HAP-1 (cell line): ENCODE data around the gene DLGAP5.
A peak's percentile ranks its signal among the peaks of the same experiment; 100 is the strongest.

Experiments
- DNase-seq, 2 experiments: peaks; one replicate each; pipeline ENCODE4 v3.0.0-alpha.2; 2016 to 2020; ENCODE audit warnings: low spot score in 2 of 2
- H3K27me3 ChIP-seq: fragments of 250-450 bp; sonication (Bioruptor Pico); 2 replicates; pipeline ENCODE4 v1.5.1; 2020; ENCODE audit warnings: low read depth, mild to moderate bottlenecking, moderate library complexity
- H3K36me3 ChIP-seq: fragments of 250-450 bp; sonication (Bioruptor Pico); replicated peaks from 2 replicates; pipeline ENCODE4 v1.5.1; 2020; ENCODE audit warnings: mild to moderate bottlenecking
- H3K4me1 ChIP-seq: fragments of 250-450 bp; sonication (Bioruptor Pico); 2 replicates; pipeline ENCODE4 v1.5.1; 2020; ENCODE audit warnings: mild to moderate bottlenecking
- H3K4me3 ChIP-seq: fragments of 250-450 bp; sonication (Bioruptor Pico); 2 replicates; pipeline ENCODE4 v1.5.1; 2020; ENCODE audit warnings: mild to moderate bottlenecking, moderate library complexity
- H3K9me3 ChIP-seq: fragments of 250-450 bp; sonication (Bioruptor Pico); 2 replicates; pipeline ENCODE4 v1.5.1; 2020; ENCODE audit warnings: mild to moderate bottlenecking, moderate library complexity
- in situ Hi-C: fragments of 300-500 bp; cut with MboI; formaldehyde crosslinking; loops from 3 replicates; pipeline ENCODE4 v1.14.3; 2020; ENCODE audit warnings: low sequenced_read_pairs, inconsistent platforms, mixed read lengths

Gene DLGAP5

DNA sequence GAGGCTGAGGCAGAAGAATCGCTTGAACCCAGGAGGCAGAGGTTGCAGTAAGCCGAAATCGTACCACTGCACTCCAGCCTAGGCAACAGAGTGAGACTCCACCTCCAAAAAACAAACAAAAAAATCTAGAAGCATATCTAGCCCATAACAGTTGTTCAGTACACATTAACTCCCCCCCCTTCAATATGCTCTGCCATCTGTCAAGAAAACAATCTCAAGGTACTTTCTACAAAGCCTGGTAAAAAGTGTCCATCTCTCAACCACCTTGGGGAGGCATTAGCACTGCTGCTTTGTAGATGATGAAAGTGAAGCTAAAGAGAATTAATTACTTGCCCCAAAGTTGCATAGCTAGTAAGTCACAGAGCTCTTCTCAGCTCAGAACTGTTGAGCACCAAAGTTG lies 37.4 kb downstream of the DLGAP5 start:
- H3K27me3 ChIP-seq = no peaks in the 10 kb centered on the region
- no peak overlapping the region for H3K4me3 ChIP-seq
- in situ Hi-C loops = no loop called here
- no peaks in the 10 kb centered on the region for H3K9me3 ChIP-seq
- no peaks in the 10 kb centered on the region for H3K4me1 ChIP-seq
- no peak for DNase-seq
- peaks cover 76% of the 10 kb centered on the region for H3K36me3 ChIP-seq

DNA sequence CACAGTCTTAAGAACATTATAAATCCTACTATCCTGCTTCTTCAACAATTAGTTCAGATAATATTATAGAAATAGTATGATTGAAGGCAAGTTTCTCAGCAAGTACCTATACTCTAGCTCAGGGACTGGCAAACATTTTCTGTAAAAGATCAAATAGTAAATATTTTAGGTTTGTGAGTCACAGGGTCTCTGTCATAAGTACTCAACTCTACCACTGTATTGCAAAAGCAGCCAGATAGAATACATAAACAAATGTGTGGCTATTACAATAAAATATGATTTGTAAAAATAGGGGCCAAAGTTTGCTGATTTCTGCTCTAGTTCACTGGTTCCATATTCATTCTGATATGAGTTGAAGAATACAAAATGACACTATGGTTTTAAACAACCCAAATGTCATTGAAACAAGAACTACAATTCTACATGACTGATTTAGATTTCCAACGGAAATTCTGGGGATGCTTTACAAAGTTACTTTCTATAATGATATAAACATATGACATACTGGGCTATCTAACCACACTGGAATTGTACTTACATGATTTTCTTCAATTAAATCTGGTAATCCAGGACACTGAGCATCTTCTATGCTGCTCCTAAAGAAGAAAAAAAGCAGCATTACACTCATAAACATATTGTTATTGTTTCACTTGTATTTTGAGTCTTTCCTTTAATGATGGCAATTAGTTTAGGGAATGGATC lies 39.2 kb downstream of the DLGAP5 start:
- Histone ChIP-seq H3K36me3 (peaks cover 79% of the 10 kb centered on the region), H3K27me3 (no peaks in the 10 kb centered on the region), H3K4me3 (no peak overlapping the region), H3K9me3 (no peaks in the 10 kb centered on the region), H3K4me1 (no peaks in the 10 kb centered on the region)
- in situ Hi-C loops = no loop called here
- DNase-seq = no peak

DNA sequence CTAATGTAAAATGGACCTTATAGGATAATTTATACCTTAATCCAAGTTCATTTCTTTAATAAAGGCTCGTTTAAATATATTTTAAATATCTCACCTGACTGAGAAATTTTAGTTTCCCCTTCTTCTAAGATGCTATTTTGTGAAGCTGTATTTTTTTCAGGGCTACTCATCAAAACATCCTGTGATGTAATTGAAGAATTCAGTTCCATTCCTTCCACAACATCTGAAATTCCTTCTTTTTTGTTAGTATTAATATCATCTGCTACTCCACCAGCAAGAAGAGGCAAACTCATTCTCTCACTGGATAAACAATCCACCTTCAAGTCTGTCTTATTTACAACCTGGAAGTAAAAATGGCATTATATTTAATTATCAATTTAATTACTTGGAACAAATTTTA lies 39.8 kb downstream of the DLGAP5 start:
- no peaks in the 10 kb centered on the region for H3K9me3 ChIP-seq
- DNase-seq = no peak
- H3K4me3 ChIP-seq = no peak overlapping the region
- no peaks in the 10 kb centered on the region for H3K27me3 ChIP-seq
- peaks cover 79% of the 10 kb centered on the region for H3K36me3 ChIP-seq
- in situ Hi-C loops = no loop called here
- no peaks in the 10 kb centered on the region for H3K4me1 ChIP-seq

DNA sequence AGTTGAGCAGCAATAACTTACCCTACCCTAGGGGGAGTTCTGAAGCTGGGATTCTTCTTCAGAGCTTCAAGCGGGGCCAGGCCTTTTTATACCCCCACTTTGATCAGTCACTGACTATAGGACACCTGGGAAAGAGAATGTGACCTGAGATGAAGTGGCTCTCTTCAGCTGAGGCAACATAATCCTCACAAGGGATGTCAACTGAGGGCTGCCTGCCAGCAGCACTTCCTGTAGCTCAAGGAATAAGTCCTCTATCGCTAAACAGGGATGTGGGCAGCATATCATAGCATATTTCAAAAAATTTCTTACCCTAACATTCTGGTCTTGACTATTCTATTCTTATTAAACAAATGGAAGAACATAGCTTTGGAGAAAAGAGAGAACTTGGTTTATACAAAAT lies 45.0 kb downstream of the DLGAP5 start:
- in situ Hi-C loops = no loop called here
- DNase-seq = no peak
- H3K36me3 ChIP-seq = peaks cover 76% of the 10 kb centered on the region

DNA sequence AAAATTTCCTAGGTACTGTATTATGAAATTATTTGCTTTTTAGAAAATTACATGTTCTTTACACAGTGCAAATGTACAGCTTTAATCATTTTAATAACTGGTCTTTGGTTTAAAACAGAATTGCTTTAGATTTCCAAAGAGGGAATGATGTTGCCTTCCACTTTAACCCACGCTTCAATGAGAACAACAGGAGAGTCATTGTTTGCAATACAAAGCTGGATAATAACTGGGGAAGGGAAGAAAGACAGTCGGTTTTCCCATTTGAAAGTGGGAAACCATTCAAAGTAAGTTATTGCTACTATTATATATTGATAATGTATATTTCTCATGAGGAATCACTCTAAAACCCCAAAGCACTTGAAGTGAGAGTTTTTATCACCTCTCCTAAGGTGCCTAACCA lies 48.9 kb downstream of the DLGAP5 start:
- Histone ChIP-seq H3K9me3 (no peaks in the 10 kb centered on the region), H3K36me3 (peaks cover 61% of the 10 kb centered on the region), H3K27me3 (no peaks in the 10 kb centered on the region), H3K4me3 (no peak overlapping the region), H3K4me1 (no peaks in the 10 kb centered on the region)
- no peak for DNase-seq
- in situ Hi-C loops = no loop called here

More for the DNA sequence above, 45.0 kb downstream of the DLGAP5 start:
- no peaks in the 10 kb centered on the region for H3K27me3 ChIP-seq
- H3K4me1 ChIP-seq = no peaks in the 10 kb centered on the region
- H3K9me3 ChIP-seq = no peaks in the 10 kb centered on the region
- H3K4me3 ChIP-seq = no peak overlapping the region

DNA sequence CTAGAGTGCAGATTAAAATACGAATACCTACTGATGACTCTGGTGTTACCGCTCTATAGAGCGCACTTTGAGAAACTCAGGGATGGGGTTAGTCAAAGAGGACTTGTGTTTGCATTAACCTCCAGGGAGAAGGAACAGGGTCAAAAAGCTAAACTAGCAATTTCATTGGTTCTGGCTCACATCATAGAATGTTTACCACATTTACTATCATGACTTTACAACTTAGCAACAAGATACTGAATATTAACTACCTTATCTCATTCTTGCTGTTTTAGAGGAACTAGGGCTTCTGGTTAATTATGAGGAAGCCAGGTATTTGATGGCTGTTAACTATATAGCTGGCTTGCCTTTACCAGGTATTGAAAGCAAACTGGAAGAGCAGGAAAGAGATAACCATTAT lies 49.6 kb downstream of the DLGAP5 start:
- Histone ChIP-seq H3K27me3 (no peaks in the 10 kb centered on the region), H3K4me1 (no peaks in the 10 kb centered on the region), H3K36me3 (peaks cover 56% of the 10 kb centered on the region), H3K4me3 (no peak overlapping the region), H3K9me3 (no peaks in the 10 kb centered on the region)
- DNase-seq = no peak
- in situ Hi-C loops = no loop called here

DNA sequence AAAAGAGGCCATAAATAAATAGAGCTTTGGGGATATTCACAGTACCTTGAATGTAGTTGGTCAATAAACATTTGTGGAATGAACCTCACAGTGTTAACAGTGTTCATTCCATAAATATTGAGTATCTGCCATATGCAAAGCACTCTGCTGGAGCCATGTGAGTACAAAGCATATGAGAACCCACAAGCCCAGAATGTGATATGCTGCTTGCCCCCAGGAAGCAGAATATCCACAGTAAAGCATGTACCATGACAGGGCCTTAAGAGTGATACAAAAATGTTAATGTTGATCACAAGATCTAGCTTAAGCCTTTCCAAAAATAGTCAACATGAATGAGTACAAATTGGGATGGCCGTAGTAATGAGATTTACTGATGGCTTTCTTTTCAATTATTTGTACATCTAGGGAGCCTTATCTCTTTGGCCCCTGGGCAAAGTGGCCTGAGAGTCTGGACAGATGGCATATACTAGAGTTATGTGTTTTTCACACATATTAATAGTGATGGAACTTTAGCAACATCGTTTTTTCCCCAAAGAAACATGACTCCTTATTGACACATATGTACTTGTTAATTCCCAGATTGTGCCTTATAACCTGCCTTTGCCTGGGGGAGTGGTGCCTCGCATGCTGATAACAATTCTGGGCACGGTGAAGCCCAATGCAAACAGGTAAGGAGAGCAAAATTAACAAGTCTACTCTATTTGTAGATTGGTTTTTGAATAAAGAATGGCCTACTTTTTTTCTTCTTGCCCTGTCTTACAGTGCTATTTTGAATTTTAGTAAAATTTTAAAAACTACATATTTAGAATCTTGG lies 51.5 kb downstream of the DLGAP5 start:
- Histone ChIP-seq H3K9me3 (no peaks in the 10 kb centered on the region), H3K4me1 (no peaks in the 10 kb centered on the region), H3K4me3 (no peak overlapping the region), H3K36me3 (peaks cover 36% of the 10 kb centered on the region), H3K27me3 (no peaks in the 10 kb centered on the region)
- in situ Hi-C loops = no loop called here
- DNase-seq = no peak

DNA sequence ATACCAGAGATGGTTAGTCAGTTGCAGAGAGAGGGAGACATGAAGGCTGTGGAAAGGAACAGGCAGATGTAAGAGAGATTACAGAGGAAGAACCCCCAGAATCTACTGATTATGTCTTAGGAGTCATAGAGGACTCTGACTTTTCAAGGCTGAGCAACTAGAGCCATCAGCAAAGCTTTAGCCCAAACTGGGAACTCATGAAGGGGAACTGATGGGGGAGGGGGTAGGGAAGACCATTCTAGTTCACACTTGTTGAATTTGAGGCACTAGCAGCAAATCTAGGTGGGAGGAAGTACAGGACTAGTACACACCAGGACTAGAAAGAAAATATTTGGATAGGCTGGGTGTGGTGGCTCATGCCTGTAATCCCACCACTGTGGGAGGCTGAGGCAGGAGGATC lies 52.2 kb downstream of the DLGAP5 start:
- DNase-seq = no peak
- H3K4me3 ChIP-seq = no peak overlapping the region
- in situ Hi-C loops = no loop called here
- no peaks in the 10 kb centered on the region for H3K9me3 ChIP-seq
- no peaks in the 10 kb centered on the region for H3K27me3 ChIP-seq
- H3K36me3 ChIP-seq = peaks cover 31% of the 10 kb centered on the region
- peaks cover under 1% of the 10 kb centered on the region for H3K4me1 ChIP-seq

DNA sequence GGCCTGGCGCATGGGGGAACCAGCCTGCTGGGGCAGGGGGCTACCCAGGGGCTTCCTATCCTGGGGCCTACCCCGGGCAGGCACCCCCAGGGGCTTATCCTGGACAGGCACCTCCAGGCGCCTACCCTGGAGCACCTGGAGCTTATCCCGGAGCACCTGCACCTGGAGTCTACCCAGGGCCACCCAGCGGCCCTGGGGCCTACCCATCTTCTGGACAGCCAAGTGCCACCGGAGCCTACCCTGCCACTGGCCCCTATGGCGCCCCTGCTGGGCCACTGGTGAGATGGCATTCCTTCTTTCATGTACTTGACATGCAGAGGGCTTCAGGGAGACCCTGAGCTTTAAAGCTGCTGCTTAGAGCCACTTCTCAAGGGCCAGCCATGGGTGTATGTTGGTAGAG lies 53.3 kb downstream of the DLGAP5 start:
- Histone ChIP-seq H3K4me3 (no peak overlapping the region), H3K27me3 (no peaks in the 10 kb centered on the region), H3K36me3 (peaks cover 25% of the 10 kb centered on the region), H3K9me3 (no peaks in the 10 kb centered on the region), H3K4me1 (peaks cover 7% of the 10 kb centered on the region)
- DNase-seq = peak in 1 of 2 experiments; percentile 20
- in situ Hi-C loops = no loop called here

DNA sequence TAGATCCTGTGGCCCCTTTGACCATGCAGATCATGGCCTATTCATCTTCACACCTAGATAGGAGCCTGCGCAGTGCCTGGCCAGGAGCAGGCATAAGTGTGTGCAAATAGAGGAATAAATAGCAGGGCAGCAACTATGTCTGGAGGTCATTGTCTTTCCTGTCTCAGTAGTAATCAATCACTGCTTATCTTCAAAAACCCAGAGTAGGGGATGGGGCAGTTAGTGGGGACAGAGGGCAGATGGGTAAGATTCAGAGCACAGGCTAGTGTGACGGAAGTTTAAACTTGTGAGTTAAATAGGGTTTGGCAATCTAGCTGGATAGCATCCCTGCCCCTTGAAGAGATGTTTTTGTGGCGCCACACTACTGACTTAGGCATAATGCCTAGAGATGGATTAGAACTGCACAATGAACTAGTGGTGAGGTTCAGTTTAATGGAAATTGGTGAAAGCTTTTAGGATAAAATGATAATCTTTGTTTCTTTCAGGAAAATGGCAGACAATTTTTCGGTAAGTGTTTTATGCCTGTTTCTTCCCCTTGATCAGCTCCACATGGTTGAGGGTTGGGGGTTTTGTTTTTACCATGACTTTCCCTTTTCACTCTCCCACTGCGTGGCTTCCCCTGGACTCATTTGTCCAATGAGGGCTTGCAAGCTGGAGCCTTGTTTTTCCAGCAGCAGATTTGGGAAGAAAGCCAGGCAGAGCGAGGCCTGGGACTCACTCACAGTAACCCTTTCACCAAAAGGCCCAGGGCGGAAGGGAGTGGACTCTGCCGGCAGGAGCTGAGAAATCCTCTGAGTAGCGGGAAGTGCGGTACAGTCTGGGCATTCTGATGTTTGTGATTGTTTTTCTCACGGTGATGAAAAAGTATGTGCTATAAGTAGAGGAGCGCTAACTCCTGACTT lies 54.2 kb downstream of the DLGAP5 start:
- peaks cover 21% of the 10 kb centered on the region for H3K36me3 ChIP-seq
- peaks cover 7% of the 10 kb centered on the region for H3K4me1 ChIP-seq
- no peaks in the 10 kb centered on the region for H3K9me3 ChIP-seq
- no peak overlapping the region for H3K4me3 ChIP-seq
- in situ Hi-C loops = no loop called here
- no peak for DNase-seq
- no peaks in the 10 kb centered on the region for H3K27me3 ChIP-seq

DNA sequence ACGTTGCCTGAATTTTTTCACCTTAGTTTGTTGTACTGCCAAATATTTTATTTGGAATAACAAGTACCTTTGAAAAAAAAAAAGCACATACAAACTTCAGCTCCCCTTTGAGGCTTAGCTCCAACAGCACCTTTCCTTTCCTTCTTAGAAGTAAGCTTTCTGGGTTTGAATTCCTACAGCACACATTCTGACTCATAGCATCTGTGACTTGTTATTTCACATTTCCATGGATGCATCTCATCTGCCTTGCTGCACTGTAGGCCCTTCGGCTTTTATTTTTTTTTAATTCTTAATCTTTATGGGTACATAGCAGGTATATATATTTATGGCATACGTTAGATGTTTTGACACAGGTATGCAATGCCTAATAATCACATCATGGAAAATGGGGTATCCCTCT lies 55.1 kb downstream of the DLGAP5 start:
- H3K4me1 ChIP-seq = peaks cover 7% of the 10 kb centered on the region
- no peak overlapping the region for H3K4me3 ChIP-seq
- no peak for DNase-seq
- H3K9me3 ChIP-seq = no peaks in the 10 kb centered on the region
- H3K27me3 ChIP-seq = no peaks in the 10 kb centered on the region
- H3K36me3 ChIP-seq = peaks cover 18% of the 10 kb centered on the region
- in situ Hi-C loops = no loop called here

DNA sequence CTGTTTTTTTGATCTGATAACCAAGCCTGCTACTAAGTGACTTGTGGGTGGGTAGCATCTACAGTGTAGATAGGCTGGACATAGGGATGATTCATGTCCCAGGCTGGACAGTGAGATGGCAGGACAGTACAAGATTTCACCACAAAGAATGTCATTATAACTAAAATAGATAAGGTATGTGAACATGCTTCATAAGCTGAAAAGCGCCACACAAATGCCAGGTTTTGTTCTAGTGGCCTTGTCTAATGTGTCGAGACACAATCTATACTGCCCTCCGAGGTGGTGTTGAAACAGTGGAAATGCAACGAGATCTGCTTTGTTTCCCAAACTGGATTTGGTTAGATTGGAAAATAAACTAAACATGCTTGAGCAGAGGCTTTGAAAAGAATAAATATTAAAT lies 58.0 kb downstream of the DLGAP5 start:
- no peak overlapping the region for H3K4me3 ChIP-seq
- peaks cover 11% of the 10 kb centered on the region for H3K4me1 ChIP-seq
- no peaks in the 10 kb centered on the region for H3K9me3 ChIP-seq
- in situ Hi-C loops = no loop called here
- no peaks in the 10 kb centered on the region for H3K27me3 ChIP-seq
- DNase-seq = no peak
- peaks cover 2% of the 10 kb centered on the region for H3K36me3 ChIP-seq

DNA sequence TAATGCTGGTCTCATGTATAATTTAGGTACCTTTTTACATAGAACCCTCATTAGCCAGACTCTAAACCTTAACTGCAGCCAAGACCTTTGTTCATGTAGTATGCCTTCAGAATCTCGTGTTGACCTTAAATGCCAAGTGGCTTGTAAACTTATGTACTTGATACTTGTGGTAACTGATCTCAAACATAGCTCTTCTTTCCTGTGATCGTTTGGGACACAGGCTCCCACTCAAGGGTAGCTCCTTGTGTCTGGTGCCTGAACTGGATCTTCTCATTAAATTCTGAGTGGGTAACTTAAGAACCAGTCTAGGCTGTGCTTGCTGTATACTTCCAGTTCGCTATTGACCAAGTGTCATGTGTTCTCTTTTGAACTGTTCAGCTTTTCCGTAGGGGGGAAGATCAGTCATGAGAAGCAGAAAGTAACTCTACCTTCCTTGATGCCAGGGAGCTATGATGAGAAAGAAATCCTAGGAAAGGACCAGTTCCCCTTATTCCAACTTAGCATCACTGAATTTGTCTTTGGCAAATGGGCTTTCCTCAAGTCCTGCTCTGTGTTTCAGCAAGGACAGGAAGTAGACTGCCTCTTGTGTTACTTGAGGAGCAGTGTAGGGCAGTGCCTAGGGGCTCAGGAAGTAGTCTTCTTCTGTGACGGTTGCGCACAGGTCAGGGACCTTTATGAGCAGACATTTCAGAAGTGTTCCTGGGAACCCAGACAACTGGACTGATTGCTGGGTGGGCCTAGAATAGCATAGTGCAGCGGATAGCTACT lies 59.8 kb downstream of the DLGAP5 start:
- no peak for DNase-seq
- Histone ChIP-seq H3K36me3 (no peaks in the 10 kb centered on the region; the same call in 1 of the 2 replicates), H3K27me3 (no peaks in the 10 kb centered on the region), H3K9me3 (no peaks in the 10 kb centered on the region), H3K4me3 (no peak overlapping the region), H3K4me1 (peaks cover 11% of the 10 kb centered on the region)
- in situ Hi-C loops = no loop called here
